K562 (cell line): ENCODE data around the gene CCDC148. TPM values are rescaled to one million over a fixed set of nuclear protein-coding genes. Genes with fewer than 3 reads are reported as not detected.

ENCODE experiments used
- ATAC-seq: fragments of 200-7000 bp; cut with Tn5 transposase; 3 replicates; pipeline ENCODE4 v1.9.1; 2020; ENCODE audit warnings: moderate library complexity
- BruUV-seq: library from RNA; stranded (reverse); fragments of 400-500 nt; replicated peaks from 2 replicates; lab custom pipeline; 2021; lab: Mats Ljungman, UMichigan
- CTCF ChIA-PET: fragments of 300-600 bp; formaldehyde crosslinking; extraction: SDS; loops from one replicate; lab custom pipeline; 2021; ENCODE audit warnings: low intra/inter-chr PET ratio; lab: Yijun Ruan, JAX
- POLR2A ChIA-PET: fragments of 300-600, 350-650 bp; sonication (Branson Sonifier 250); formaldehyde crosslinking; extraction: SDS; loops from one replicate; lab custom pipeline; 2021; ENCODE audit warnings: antibody characterized with exemption, inconsistent platforms; lab: Yijun Ruan, JAX
- DNase-seq, 4 experiments: peaks; one replicate each; pipeline versions ENCODE4 v3.0.0 to v3.0.0-alpha.2; 2011 to 2018; ENCODE audit warnings: low spot score in 3 of 4, mixed read lengths in 3 of 4; ENCODE audit errors: extremely low read depth in 1 of 4
- FAIRE-seq: peaks from 2 replicates; lab custom pipeline; 2011; peaks lifted over from hg19 to GRCh38; lab: Jason Lieb, UNC
- H2AFZ ChIP-seq: 2 replicates; pipeline ENCODE4 v1.6.0; 2011; ENCODE audit warnings: low read depth, low read length, control low read depth, inconsistent platforms
- H3K27ac ChIP-seq: fragments of 200-600 bp; 3 replicates; pipeline ENCODE4 v1.8.0; 2011; ENCODE audit warnings: low read depth, mild to moderate bottlenecking, control low read depth, inconsistent platforms, low read length, moderate library complexity, mixed read lengths; ENCODE audit errors: extremely low read depth
- H3K27me3 ChIP-seq, 2 experiments: fragments of 300-600 bp in 1 of 2; 2 replicates in 1 of 2; 3 replicates in 1 of 2; pipeline versions ENCODE4 v1.6.0 to v1.8.0; 2011; ENCODE audit warnings: inconsistent platforms in 2 of 2, low read length in 2 of 2, mild to moderate bottlenecking in 1 of 2, mixed read lengths in 1 of 2, moderate library complexity in 1 of 2; ENCODE audit not compliant: control insufficient read depth in 2 of 2, insufficient read depth in 2 of 2
- H3K36me3 ChIP-seq: fragments of 300-600 bp; 3 replicates; pipeline ENCODE4 v1.8.0; 2011; ENCODE audit warnings: mild to moderate bottlenecking, low read length, inconsistent platforms; ENCODE audit not compliant: control insufficient read depth, insufficient read depth
- H3K4me1 ChIP-seq, 2 experiments: fragments of 200-600 bp in 1 of 2; replicated peaks in 1 of 2; 2 replicates in 1 of 2; 3 replicates in 1 of 2; pipeline versions ENCODE4 v1.5.1 to v1.8.0; 2011; ENCODE audit warnings: inconsistent platforms in 2 of 2, low read length in 2 of 2, mild to moderate bottlenecking in 1 of 2, mixed read lengths in 1 of 2, moderate library complexity in 1 of 2; ENCODE audit not compliant: control insufficient read depth in 2 of 2, insufficient read depth in 2 of 2
- H3K4me2 ChIP-seq: 2 replicates; pipeline ENCODE4 v1.6.1; 2011; ENCODE audit warnings: low read length, control low read depth, inconsistent platforms, mixed read lengths; ENCODE audit not compliant: insufficient read depth
- H3K4me3 ChIP-seq: fragments of 200-600 bp; sonication (generic), shearing (Covaris generic); 2 replicates; pipeline ENCODE4 v1.5.1; 2016; ENCODE audit warnings: control low read depth, inconsistent platforms
- H3K79me2 ChIP-seq: fragments of 200-600 bp; 3 replicates; pipeline ENCODE4 v1.8.0; 2011; ENCODE audit warnings: low read length, inconsistent platforms; ENCODE audit not compliant: control insufficient read depth, insufficient read depth
- H3K9ac ChIP-seq, 2 experiments: 2 replicates each; pipeline versions ENCODE4 v1.6.0 to v1.6.1; 2011; ENCODE audit warnings: low read depth in 2 of 2, low read length in 2 of 2, control low read depth in 1 of 2, inconsistent platforms in 1 of 2, mild to moderate bottlenecking in 1 of 2, mixed read lengths in 1 of 2; ENCODE audit not compliant: insufficient read depth in 1 of 2
- H3K9me1 ChIP-seq: one replicate; pipeline ENCODE4 v1.6.0; 2011; ENCODE audit warnings: inconsistent platforms, mild to moderate bottlenecking, low read length, moderate library complexity; ENCODE audit not compliant: control insufficient read depth, insufficient read depth
- H3K9me3 ChIP-seq: replicated peaks from 2 replicates; pipeline ENCODE4 v1.5.1; 2011; ENCODE audit warnings: low read depth, low read length, inconsistent platforms; ENCODE audit not compliant: control insufficient read depth, insufficient read depth
- H4K20me1 ChIP-seq: replicated peaks from 2 replicates; pipeline ENCODE4 v1.6.1; 2011; ENCODE audit warnings: low read length, inconsistent platforms, mixed read lengths; ENCODE audit not compliant: control insufficient read depth, insufficient read depth
- ATF1 ChIP-seq, 2 experiments: fragments of 450-650 bp in 1 of 2; IDR thresholded peaks; 2 replicates each; pipeline ENCODE4 v1.6.1; 2016; ENCODE audit warnings: missing compliant biosample characterization in 1 of 2, missing genetic modification characterization in 1 of 2
- CC2D1A ChIP-seq: fragments of 450-650 bp; IDR thresholded peaks from 2 replicates; pipeline ENCODE4 v1.6.1; 2017; ENCODE audit warnings: mild to moderate bottlenecking
- CTCF ChIP-seq, 3 experiments: IDR thresholded peaks in 2 of 3; conservative IDR thresholded peaks in 1 of 3; 2 replicates each; pipeline ENCODE4 v1.5.1; 2011 to 2012; ENCODE audit warnings: low read length in 3 of 3, mild to moderate bottlenecking in 3 of 3, control low read depth in 2 of 3, improper control_type of control experiment in 1 of 3, inconsistent platforms in 1 of 3, low read depth in 1 of 3, mixed read lengths in 1 of 3, moderate library complexity in 1 of 3; ENCODE audit not compliant: insufficient read depth in 2 of 3
- JUN ChIP-seq, 2 experiments: sonication (generic) in 1 of 2; formaldehyde crosslinking in 1 of 2; IDR thresholded peaks; 2 replicates each; pipeline versions ENCODE4 v1.6.1 to v1.8.0; 2012 to 2022; ENCODE audit warnings: borderline replicate concordance in 2 of 2, mild to moderate bottlenecking in 2 of 2, improper control_type of control experiment in 1 of 2, low read depth in 1 of 2, low read length in 1 of 2, missing genetic modification reagents in 1 of 2
- MAFG ChIP-seq: fragments of 450-650 bp; conservative IDR thresholded peaks from 2 replicates; pipeline ENCODE4 v1.6.1; 2016; ENCODE audit warnings: missing genetic modification characterization, missing compliant biosample characterization
- NR2F6 ChIP-seq: fragments of 450-650 bp; formaldehyde crosslinking; IDR thresholded peaks from 2 replicates; pipeline ENCODE4 v1.4.0; 2020; ENCODE audit warnings: mild to moderate bottlenecking
- PYGO2 ChIP-seq: fragments of 450-650 bp; IDR thresholded peaks from 2 replicates; pipeline ENCODE4 v1.6.1; 2016; ENCODE audit warnings: mild to moderate bottlenecking, missing genetic modification characterization, moderate library complexity, missing compliant biosample characterization
- RBM39 ChIP-seq: fragments of 200-400 bp; formaldehyde crosslinking; optimal IDR thresholded peaks from 2 replicates; pipeline ENCODE3; 2018; ENCODE audit warnings: low read depth, low read length
- SNRNP70 ChIP-seq: fragments of 200-400 bp; formaldehyde crosslinking; optimal IDR thresholded peaks from 2 replicates; pipeline ENCODE3; 2017; ENCODE audit warnings: low read depth, low read length
- VEZF1 ChIP-seq: fragments of 200-800 bp; sonication (Bioruptor generic); IDR thresholded peaks from 2 replicates; pipeline ENCODE4 v1.6.1; 2017; ENCODE audit warnings: missing genetic modification characterization, missing compliant biosample characterization
- ZBTB1 ChIP-seq: sonication (generic); formaldehyde crosslinking; IDR thresholded peaks from 2 replicates; pipeline ENCODE4 v1.8.1; 2023; ENCODE audit warnings: missing genetic modification reagents, low read depth, mild to moderate bottlenecking, borderline replicate concordance
- ZBTB7A ChIP-seq: IDR thresholded peaks from 2 replicates; pipeline ENCODE4 v1.6.1; 2011; ENCODE audit warnings: low read depth, mild to moderate bottlenecking, low read length, moderate library complexity, borderline replicate concordance; ENCODE audit not compliant: control insufficient read depth
- ZNF143 ChIP-seq: sonication (generic); formaldehyde crosslinking; IDR thresholded peaks from 2 replicates; pipeline ENCODE4 v1.9.0; 2022; ENCODE audit warnings: mild to moderate bottlenecking, missing genetic modification reagents
- ZNF408 ChIP-seq: fragments of 250-450 bp; sonication (Bioruptor Pico); IDR thresholded peaks from 2 replicates; pipeline ENCODE4 v1.4.0; 2020; ENCODE audit warnings: low read depth, mild to moderate bottlenecking, moderate library complexity
- ZNF699 ChIP-seq: fragments of 250-450 bp; sonication (Bioruptor Pico); IDR thresholded peaks from 2 replicates; pipeline ENCODE4 v1.8.0; 2021; ENCODE audit warnings: mild to moderate bottlenecking, moderate library complexity; ENCODE audit not compliant: insufficient replicate concordance
- WGBS: fragments of 100-300 bp; shearing (Covaris generic); methylation state at CpG from one replicate; pipeline ENCODE4 v1.1.6; 2016; ENCODE audit warnings: low coverage, mixed read lengths; ENCODE audit not compliant: insufficient coverage; ENCODE audit errors: missing lambda C conversion rate; 5-methylcytosine and 5-hydroxymethylcytosine counted together
- in situ Hi-C: fragments of 300-500 bp; cut with MboI; formaldehyde crosslinking; loops from 4 replicates; pipeline ENCODE4 v1.15.0; 2018; ENCODE audit warnings: inconsistent platforms, mixed read lengths
- intact Hi-C: fragments of 100-400 bp; cut with micrococcal nuclease; formaldehyde crosslinking; loops from 2 replicates; pipeline ENCODE4 v1.14.2; 2022
- polyA plus RNA-seq, 8 experiments: library from polyadenylated mRNA; depleted of rRNA in 4 of 8; stranded (reverse) in 5 of 8; unstranded in 3 of 8; fragments of >200 nt; fragmentation: Nextera tagmentation in 2 of 8; fragmentation: Illumina TruSeq in 1 of 8; extraction: Ambion mirVana in 2 of 8; extraction: Trizol in 1 of 8; gene quantifications; 2 replicates each; pipeline versions ENCODE4 v1.2.1 to v1.2.3, GENCODE V29; 2011 to 2014; ENCODE audit warnings: inconsistent platforms in 1 of 8, missing spikeins in 1 of 8
- total RNA-seq, 7 experiments: library from RNA; depleted of rRNA in 6 of 7; stranded (reverse); fragments of >200 nt in 6 of 7; fragmentation: Illumina TruSeq in 2 of 7; extraction: Trizol in 2 of 7; gene quantifications; 2 replicates each; pipeline versions ENCODE4 v1.2.1 to v1.2.3, GENCODE V29; 2011 to 2021; ENCODE audit warnings: low replicate concordance in 1 of 7

CCDC148 gene
- total and polyA plus RNA-seq, 9 of the 15 experiments (the other 6 are each of a cell fraction or from before 2014, with no cell fraction given): 0.10 to 1.4 (median 0.65) TPM

- no peaks in the 10 kb centered on the region for H3K4me1 ChIP-seq
- BruUV-seq: no TSS peak
- H3K27ac ChIP-seq: no peak overlapping the region
- no peaks in the 10 kb centered on the region for H3K79me2 ChIP-seq
- H3K9me1 ChIP-seq: no peaks in the 10 kb centered on the region
- no peak overlapping the region for H3K9ac ChIP-seq
- no peak overlapping the region for H3K4me3 ChIP-seq
- ChIA-PET POLR2A (interaction anchor here (0.6 kb wide), 1 partner anchor 427 kb away, joined by 3 read pairs; no protein-coding TSS in a partner anchor), CTCF (no interaction called here)
- FAIRE-seq: no peak
- no peak overlapping the region; the same call in 1 of the 2 replicates for H2AFZ ChIP-seq
- H3K4me2 ChIP-seq: no peak overlapping the region
- H4K20me1 ChIP-seq: no peaks in the 10 kb centered on the region
- in situ Hi-C loops (no loop called here), intact Hi-C loops (loop anchor here (10.0 kb wide), 1 partner anchor 440 kb away; no protein-coding TSS in a partner anchor)
- H3K36me3 ChIP-seq: no peaks in the 10 kb centered on the region
- no peak for DNase-seq
- TF ChIP-seq ZNF408 (CRISPR knock-in tag): no peak
- no peak for TF ChIP-seq PYGO2 (tag)
- no peak for TF ChIP-seq CC2D1A
- TF ChIP-seq ATF1 (CRISPR knock-in tag; IDR thresholded peaks at IDR 0.05): no peak
- no peak for TF ChIP-seq ATF1 (tag; IDR thresholded peaks at IDR 0.05)
- TF ChIP-seq SNRNP70: no peak
- TF ChIP-seq ZNF699 (CRISPR knock-in tag): no peak
- TF ChIP-seq NR2F6 (CRISPR knock-in tag): no peak
- TF ChIP-seq ZBTB7A: no peak
- no peak for TF ChIP-seq ZBTB1 (CRISPR knock-in tag)
- TF ChIP-seq RBM39: no peak
- no peak for TF ChIP-seq JUN (IDR thresholded peaks at IDR 0.05; ENCODE audit: borderline replicate concordance, low read depth, low read length)
- no peak for TF ChIP-seq JUN (CRISPR knock-in tag; IDR thresholded peaks at IDR 0.05; ENCODE audit: borderline replicate concordance)
- no peak for TF ChIP-seq CTCF (IDR thresholded peaks at IDR 0.05 in 2 of 3, conservative IDR thresholded peaks at IDR 0.05 in 1 of 3; ENCODE audit: insufficient read depth in 2 of 3, low read depth in 1 of 3, low read length in 3 of 3)
- no peak for TF ChIP-seq ZNF143 (CRISPR knock-in tag)
- TF ChIP-seq MAFG (tag): no peak
- no peak for TF ChIP-seq VEZF1 (CRISPR knock-in tag)
- H3K9me3 ChIP-seq: no peaks in the 10 kb centered on the region
- no peaks in the 10 kb centered on the region for H3K27me3 ChIP-seq
- no peak for ATAC-seq
- 0% methylated on average over 1 of the region's 1 CpG for WGBS
These were observed 282.1 kb downstream of the CCDC148 start for GRCh38 chr2:158174495-158174894.
